NCI-H748 (cell line): ENCODE measurements around the gene TOP1.

Source experiments
- DNase-seq: peaks from one replicate; lab custom pipeline; 2025; ENCODE audit not compliant: unreplicated experiment; lab: John Stamatoyannopoulos, UW

The TOP1 gene

DNA sequence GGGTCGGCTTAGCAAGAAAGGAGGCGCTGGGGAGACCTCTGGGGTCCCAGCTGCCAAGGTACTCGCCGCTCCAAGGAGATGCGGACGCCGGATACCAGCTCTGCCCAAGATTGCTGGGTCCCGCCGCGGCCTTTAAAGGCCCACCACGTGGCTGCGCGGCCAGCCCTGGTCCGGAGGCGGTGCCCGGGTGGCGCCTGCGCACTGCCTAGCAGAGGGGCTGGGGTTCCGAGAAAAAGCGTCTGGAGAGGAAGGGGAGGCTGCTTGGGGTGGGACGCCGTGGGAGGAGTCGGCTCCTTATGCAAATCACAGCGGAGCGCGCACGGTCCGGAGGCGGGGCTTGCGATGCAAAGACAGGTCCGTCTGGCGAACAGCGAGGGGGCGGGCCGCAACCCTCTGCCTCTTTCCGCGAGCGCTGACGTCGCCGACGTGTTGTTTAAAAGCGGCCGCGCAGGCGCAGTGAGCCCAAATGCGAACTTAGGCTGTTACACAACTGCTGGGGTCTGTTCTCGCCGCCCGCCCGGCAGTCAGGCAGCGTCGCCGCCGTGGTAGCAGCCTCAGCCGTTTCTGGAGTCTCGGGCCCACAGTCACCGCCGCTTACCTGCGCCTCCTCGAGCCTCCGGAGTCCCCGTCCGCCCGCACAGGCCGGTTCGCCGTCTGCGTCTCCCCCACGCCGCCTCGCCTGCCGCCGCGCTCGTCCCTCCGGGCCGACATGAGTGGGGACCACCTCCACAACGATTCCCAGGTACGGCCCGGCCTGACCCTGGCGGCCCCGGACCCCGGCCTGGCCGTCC lies at the start of gene TOP1:
TOP1 (plus strand) TSS at position 464 of the 791 bp plus-strand sequence; CDS start at position 710, 246 bp downstream.
- peak; percentile 99 for DNase-seq

DNA sequence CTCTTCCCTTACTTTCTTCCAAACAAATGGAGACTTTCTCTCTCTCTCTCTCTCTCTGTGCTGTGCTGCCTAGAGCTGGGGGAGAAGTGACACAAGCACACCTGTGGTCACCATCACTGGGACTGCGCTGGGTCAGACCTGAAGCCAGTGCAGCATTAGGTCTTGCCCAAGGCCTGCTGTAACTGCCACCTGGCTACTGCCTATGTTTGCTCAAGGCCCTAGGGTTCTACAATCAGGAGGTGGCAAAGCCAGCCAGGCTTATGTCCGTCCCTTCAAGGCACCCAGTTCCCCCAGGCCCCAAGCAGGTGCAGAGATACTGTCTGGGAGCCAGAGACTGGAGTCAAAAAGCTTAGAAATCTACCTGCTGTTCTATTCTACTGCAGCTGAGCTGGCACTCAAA lies 49.4 kb upstream of the TOP1 start:
- DNase-seq, result no peak

DNA sequence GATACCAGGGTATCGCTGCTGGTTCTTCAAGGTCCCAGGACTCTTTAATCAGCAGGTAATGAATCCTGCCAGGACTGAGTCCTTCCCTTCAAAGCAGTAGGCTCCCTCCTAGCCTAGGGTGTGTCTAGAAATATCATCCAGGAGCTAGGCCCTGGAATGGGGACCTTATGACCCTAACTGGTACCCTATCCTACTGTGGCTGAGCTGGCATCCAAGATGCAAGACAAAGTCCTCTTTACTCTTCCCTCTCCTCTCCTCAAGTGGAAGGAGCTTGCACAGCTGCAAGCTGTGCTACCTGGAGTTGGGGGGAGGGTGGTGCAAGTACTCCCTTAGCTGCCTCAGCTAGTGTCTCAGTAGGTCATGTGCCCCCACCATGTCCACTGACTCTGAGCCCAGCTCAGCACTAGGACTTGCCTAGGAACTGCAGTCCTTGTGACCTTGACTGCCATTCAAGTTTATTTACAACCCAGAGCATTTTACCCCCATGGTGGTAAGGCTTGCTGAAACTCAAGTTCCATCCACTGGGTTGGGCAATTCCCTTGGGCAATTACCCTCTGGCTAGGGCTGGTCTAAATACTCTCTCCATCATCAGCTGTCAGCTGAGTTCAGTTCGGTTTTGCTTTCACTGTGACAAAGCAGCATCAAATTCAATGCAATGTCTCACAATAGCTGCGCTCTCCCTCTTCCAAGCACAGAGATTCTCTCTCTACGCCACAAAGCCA lies 48.4 kb upstream of the TOP1 start:
- DNase-seq, result no peak

DNA sequence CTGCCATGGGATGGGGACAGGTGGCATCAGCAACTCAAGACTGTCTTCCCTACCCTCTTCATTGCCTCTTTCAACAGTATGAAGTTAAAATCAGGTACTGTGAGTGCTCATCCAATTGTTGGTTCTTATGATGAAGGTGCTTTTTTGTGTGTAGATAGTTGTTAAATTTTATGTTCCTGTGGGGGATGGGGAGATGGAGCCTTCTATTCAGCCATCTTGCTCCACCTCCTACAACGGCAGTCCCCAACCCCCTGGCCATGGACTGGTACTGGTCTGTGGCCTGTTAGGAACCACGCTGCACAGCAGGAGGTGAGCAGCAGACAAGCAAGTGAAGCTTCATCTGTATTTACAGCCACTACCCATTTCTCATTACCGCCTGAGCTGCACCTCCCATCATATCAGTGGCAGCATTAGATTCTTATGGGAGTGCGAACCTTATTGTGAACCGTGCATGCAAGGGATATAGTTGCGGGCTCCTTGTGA lies 47.8 kb upstream of the TOP1 start:
- no peak for DNase-seq

DNA sequence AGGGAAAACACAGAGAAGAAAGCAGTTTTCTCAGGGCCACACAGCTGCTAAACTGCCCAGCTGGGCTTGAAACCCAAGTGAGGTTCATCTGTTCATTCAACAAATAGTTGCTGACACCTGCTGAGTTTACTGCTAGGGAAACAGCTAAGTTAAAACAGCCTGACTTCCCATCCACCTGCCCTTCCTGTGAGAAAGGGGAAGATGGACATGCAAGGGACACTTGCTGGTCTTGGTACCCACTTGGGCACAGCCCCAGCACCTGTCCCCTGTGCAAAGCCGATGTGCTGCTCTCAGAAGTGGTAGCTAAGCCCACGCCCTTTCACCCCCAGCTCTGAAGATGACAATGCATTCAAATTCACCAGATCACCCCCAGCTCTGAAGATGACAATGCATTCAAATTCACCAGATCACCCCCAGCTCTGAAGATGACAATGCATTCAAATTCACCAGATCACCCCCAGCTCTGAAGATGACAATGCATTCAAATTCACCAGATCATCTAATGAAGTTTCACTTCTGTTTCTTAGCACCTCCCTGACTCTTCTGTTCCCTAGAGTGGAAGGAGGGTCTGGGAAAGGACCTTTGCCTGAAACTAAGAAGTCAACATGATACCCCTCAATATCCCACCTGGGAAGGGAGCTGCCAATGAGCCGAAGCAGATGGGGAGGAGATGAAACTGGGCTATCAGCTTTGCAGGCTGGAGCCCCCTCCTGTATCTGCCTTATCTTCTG lies 46.0 kb upstream of the TOP1 start:
- peak; percentile 17 for DNase-seq

DNA sequence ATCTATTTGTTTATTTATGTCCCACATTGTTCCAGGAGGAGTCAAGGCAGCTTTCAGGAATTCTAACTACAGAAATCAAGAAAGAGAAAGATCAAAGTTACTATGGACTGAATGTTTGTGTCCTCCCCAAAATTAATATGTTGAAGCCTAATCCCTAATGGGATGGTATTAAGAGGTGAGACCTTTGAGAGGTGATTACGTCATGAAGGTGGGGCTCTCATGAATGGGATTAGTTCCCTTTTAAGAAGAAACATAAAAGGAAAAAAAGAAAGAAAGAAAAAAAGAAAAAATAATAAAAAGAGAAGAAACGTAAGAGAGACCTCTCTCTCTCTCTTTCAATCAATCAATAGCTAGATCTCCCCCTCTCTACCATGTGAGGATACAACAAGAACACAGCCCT lies 44.7 kb upstream of the TOP1 start:
- DNase-seq, result no peak

DNA sequence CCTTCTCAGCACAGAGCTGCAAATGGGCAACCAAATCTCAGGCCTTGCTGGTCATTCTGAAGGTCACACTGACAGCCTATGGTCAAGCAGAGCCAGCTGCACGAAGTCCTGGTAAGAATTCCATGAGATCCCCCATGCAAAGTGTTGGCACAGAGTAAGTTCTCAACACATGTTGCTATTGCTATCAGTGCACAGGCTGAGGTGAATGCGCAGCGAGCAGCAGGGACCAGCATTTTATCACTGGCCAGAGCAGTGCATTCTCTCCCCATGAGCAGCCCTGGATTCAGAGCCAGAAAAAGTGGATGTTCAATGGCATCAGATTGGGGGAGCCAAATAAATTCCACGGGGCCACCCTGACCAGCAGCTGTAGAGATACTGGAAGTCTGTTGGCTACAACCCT lies 44.1 kb upstream of the TOP1 start:
- no peak for DNase-seq

DNA sequence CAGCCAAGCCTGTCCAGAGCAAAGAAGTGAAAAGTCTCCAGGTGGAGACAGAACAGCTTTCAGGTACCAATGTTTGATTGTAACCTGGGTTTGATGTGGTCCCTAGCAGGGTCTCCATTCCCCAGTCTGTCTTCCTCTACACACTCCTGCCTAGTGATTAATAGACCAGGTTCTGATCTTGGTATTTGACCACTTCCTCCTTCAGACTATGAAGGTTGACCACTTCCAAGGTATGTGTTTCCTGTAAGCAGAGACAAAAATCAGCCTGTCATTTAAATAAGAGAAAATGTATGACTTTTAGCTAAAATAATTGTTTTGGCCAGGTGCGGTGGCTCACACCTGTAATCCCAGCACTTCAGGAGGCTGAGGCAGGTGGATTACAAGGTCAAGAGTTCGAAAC lies 41.8 kb upstream of the TOP1 start:
- no peak for DNase-seq

DNA sequence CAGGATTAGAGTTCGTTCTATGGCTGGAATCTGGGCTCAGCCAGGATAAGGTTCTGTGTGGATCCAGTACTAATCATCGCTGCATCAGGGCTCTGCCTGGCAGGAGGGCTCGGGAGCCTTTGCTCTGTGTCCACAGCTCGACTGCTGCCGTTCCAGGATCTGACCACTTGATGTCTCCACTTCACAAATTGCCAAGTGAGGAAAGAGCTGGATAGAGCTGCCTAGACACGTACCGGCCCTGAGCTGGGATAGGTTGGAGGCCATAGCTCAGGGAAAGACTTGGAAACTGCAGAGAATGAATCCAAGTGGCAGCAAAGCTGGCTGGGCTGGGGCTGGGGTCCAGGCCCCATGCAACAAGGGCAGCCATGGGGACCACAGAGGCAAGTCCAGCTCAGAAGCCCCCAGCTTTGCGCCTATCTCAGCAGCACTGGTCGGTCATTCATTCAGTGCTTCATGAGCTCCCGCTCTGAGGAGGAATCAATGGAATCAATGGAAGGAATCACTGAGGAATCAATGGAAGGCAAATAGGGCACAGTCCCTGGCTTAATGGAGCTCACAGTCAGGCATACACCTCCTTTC lies 38.0 kb upstream of the TOP1 start:
- DNase-seq, result peak; percentile 76

DNA sequence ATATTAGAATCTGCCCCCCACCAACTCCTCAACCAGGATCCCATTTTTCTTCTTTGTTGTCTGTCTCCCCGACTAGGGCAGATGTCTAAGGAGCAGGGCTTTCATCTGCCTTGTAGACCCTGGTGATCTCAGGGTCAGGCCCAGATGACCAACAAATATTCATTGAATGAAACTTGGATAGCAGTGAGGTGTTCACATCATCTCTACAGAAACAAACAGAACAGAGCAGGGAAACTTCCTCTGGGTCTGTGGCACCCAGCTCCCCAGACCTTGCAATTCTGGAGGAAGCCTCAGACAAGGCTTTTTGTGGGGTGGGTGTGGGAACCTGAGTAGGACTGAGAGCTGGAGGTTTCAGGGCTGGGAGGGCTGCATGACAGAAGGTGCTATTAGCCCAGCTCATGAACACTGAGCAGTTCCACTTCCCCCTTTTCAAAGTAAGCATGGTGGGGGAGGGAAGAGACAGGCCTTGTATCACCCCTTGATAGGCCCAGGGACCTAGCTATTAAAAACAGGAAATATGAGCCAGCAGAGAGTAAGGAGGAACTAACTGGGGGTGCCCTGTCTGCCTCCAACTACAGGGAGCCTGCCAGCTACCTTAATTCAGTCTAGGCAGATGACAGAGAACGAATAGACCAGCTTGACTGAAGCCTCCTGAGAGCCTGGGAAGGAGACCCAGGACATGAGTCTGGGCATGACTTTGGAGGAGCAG lies 37.3 kb upstream of the TOP1 start:
- DNase-seq, result no peak

DNA sequence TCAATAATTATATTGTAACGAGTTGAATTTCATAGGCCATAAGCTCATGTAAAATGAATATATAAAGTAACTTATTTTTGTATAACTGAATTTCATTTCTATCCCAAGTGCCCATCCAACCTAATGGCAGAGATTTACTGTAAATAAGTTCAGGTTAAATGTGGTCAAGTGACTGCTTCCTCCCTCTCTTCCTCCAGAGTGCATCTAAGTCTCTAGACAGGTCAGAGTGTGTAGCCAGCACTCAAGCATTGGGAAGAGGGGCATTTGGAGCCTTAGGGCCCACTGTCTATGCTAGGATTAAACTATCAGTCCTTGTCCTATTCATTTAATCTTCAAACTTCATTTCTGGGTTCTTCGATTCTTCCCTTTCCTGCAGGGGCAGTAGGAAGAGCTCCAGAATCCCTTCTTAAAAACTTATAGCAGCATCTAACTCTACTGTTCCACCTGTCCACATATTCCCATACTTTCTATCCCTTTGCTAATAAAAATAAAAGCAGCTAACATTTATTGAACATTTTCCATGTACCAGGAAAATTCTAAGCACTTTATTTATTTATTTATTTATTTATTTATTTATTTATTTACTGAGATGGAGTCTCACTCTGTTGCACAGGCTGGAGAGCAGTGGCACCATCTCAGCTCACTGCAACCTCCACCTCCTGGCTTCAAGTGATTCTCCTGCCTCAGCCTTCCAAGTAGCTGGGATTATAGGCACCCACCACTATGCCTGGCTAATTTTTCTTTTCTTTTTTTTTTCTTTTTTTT lies 36.1 kb upstream of the TOP1 start:
- DNase-seq, result no peak

DNA sequence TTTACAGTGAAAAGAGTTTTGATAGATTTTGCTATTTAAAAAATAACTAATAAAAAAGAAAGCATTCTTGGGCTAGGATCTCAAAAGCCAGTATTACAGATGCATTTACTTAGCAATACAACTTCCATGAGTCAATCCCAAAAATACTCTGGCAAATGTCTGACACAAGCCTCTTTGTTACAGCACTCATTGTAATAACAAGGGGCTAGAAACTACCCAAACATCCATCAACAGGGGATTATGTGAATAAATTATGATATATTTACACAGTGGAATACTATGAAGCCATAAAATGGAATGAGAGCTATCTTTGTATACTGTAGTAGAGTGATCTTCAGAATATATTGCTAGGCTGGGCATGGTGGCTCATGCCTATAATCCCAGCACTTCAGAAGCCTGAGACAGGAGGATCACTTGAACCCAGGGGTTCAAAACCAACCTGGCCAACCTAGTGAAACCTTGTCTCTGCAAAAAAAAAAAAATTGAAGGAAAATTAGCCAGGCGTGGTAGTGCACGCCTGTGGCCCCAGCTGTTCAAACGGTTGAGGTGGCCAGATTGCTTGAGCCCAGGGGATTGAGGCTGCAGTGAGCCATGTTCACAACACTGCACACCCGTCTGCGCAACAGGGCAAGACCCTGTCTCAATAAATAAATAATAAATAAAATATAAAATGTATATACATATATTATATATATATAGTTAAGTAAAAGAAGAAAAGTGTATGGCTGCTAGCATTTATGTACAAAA lies 34.7 kb upstream of the TOP1 start:
- no peak for DNase-seq

DNA sequence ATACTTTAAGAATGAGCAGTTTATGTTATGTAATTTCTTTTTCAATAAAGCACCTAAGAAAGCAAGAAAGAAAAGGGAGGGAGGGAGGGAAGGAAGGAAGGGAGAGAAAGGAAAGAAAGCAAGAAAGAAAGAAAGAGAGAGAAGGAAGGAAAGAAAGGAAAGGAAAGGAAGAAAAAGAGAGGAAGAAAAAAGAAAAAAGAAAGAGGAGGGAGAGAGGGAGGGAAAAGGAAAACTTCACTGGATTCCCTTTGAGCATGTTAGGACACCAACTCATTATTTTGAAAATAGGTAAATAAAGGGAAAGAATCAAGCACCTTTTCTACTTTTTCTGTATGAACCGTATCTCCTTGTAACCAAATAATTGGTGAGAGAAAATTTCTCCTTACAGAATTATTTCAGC lies 32.3 kb upstream of the TOP1 start:
- no peak for DNase-seq

DNA sequence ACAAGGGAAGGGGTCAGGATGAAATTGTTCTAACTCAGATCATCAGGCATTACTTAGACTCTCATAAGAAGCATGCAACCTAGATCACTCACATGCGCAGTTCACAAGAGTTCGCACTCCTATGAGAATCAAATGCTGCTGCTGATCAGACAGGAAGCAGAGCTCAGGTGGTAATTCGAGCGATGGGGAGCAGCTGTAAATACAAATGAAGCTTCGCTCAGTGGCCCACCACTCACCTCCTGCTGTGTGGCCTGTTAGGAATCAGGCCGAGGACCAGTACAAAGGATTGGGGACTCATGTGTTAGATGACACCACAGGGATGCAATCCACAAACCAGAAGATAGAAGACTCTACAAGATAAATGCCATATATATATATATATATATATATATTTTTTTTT lies 31.5 kb upstream of the TOP1 start:
- DNase-seq, result peak; percentile 18

DNA sequence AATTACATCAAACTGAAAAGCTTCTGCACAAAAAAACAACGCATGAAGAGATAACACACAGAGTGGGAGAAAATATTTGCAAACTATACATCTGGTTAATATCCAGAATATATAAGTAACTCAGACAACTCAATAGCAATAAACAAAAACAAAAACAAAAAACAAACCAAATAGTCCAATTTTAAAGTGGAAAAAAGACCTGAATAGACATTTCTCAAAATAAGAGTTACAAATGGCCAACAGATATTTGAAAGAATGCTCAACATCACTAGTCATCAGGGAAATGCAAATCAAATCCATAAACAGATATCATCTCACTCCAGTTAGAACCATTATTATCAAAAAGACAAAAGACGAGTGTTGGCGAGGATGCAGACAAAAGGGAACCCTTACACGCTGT lies 28.8 kb upstream of the TOP1 start:
- DNase-seq, result no peak

DNA sequence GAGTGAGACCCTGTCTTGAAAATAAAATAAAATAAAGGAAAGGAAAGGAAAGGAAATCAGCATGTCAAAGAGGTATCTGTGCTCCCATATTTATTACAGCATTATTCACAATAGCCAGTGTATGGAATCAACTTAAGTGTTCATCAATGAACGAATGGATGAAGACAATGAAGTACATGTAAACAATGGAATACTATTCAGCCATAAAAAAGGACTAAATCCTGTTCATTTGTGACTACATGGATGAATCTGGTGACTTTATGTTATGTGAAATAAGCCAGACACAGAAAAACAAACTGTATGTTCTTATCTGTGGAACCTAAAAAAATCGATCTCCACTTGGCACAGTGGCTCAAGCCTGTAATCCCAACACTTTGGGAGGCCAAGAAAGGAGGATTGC lies 28.0 kb upstream of the TOP1 start:
- DNase-seq, result no peak

DNA sequence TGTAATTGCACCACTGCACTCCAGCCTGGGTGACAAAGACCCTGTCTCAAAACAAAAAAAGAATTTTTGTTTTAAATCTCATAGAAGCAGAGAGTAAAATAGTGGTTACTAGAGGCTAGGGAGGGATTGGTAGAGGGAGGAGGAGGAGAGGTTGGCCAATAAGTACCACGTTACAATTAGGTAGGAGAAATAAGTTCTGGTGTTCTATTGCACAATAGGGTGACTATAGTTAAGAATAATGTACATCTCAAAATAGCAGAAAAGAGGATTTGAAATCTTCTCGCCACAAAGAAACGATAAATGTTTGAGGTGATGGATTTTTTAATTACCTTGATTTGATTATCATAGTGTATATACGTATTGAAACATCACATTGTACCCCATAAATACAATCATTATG lies 27.1 kb upstream of the TOP1 start:
- DNase-seq, result no peak

DNA sequence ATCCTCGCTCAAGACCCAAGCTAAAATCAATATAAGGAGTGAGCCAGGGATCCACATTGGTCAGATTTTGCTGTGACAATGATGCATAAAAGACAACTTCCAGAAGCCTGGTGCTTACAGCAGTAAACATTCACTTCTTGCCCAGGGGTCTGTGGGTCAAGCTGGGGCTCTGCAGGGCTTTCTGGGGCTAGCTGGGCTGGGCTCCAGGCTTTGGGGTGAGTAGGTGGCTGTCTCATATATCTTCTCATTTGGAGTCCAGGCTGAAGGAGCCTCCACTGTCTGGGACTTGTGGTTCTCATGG lies 25.8 kb upstream of the TOP1 start:
- DNase-seq, result no peak

DNA sequence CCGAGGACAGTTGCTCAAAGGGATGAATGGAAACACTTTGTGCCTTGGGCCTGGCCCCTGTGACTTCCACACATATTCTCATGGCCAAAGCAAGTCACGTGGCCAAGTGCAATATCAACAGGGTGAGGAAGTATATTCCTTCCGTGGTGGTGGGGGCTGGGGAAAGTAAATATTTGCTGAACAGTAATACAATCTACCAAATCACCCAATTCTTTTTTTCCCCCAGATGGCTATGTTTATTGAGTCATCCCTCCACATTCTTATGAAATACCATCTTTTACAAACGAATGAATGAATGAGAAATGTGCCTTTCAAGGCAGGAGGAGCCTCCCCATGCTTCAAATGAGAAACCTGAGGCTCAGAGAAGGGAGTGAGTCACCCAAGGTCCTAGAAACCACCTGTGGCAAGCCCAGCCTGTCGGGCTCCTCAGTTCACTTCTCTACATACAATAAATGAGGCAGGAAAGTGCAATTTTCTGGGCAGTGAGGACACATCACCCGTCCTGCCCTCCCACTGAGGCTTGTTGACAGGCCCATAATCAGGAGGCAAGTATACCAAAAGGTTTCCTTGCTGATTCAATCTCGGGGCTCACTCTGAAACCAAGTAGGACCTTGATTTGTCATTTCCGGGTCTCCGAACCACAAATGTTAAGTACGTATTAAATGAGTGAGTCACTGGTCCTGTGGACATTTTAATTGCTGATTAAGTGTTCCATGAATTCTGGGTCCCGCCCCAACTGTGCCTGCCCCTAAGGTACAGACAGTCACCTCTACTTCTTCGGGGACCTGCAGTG lies 25.3 kb upstream of the TOP1 start:
- peak; percentile 78 for DNase-seq
